Fibroblast of lung (primary cell): ENCODE measurements around the gene NR1I3. TPM values are rescaled to one million over a fixed set of nuclear protein-coding genes. Genes with fewer than 3 reads are reported as not detected.
"Not testable (repeated sequence)": the region's sequence is repeated elsewhere in the genome, so short reads cannot be mapped to it uniquely, and the experiment has no call there.

ENCODE experiments used
- DNase-seq, 2 donors: peaks; one replicate each; pipeline versions ENCODE4 v3.0.0 to v3.0.0-alpha.2; 2010; ENCODE audit warnings: low read depth in 2 of 2
- H2AFZ ChIP-seq: 2 replicates; pipeline ENCODE4 v1.5.1; 2012; ENCODE audit warnings: low read length, control low read depth, inconsistent platforms
- H3K27ac ChIP-seq: 2 replicates; pipeline ENCODE4 v1.5.1; 2011; ENCODE audit warnings: low read length, control low read depth; ENCODE audit not compliant: insufficient read depth
- H3K27me3 ChIP-seq: 2 replicates; pipeline ENCODE4 v1.5.1; 2011; ENCODE audit warnings: mild to moderate bottlenecking, low read length; ENCODE audit not compliant: control insufficient read depth, insufficient read depth
- H3K36me3 ChIP-seq: 2 replicates; pipeline ENCODE4 v1.5.1; 2011; ENCODE audit warnings: low read length; ENCODE audit not compliant: control insufficient read depth, insufficient read depth
- H3K4me1 ChIP-seq: 2 replicates; pipeline ENCODE4 v1.5.1; 2011; ENCODE audit warnings: low read length; ENCODE audit not compliant: control insufficient read depth, insufficient read depth; ENCODE audit errors: extremely low read depth
- H3K4me2 ChIP-seq: 2 replicates; pipeline ENCODE4 v1.5.1; 2011; ENCODE audit warnings: low read length, control low read depth; ENCODE audit not compliant: insufficient read depth; ENCODE audit errors: extremely low read depth
- H3K4me3 ChIP-seq, 4 experiments: fragments of 200-600 bp in 1 of 4; sonication (generic) in 1 of 4; replicated peaks in 1 of 4; 2 replicates each; pipeline ENCODE4 v1.5.1; 2011 to 2016; ENCODE audit warnings: low read length in 4 of 4, low read depth in 3 of 4, mild to moderate bottlenecking in 3 of 4, control low read depth in 2 of 4, inconsistent platforms in 1 of 4, mixed read lengths in 1 of 4; ENCODE audit not compliant: insufficient read depth in 1 of 4; ENCODE audit errors: control extremely low read depth in 1 of 4
- H3K79me2 ChIP-seq: 2 replicates; pipeline ENCODE4 v1.5.1; 2012; ENCODE audit warnings: mild to moderate bottlenecking, low read length, inconsistent platforms; ENCODE audit not compliant: control insufficient read depth, insufficient read depth
- H3K9ac ChIP-seq: 2 replicates; pipeline ENCODE4 v1.5.1; 2011; ENCODE audit warnings: mild to moderate bottlenecking, low read length, control low read depth; ENCODE audit not compliant: insufficient read depth
- H3K9me3 ChIP-seq: 2 replicates; pipeline ENCODE4 v1.5.1; 2012; ENCODE audit warnings: low read depth, low read length; ENCODE audit not compliant: control insufficient read depth, insufficient read depth
- H4K20me1 ChIP-seq: 2 replicates; pipeline ENCODE4 v1.5.1; 2011; ENCODE audit warnings: low read length; ENCODE audit not compliant: control insufficient read depth, insufficient read depth; ENCODE audit errors: extremely low read depth
- CTCF ChIP-seq, 2 donors: IDR thresholded peaks in 1 of 2; conservative IDR thresholded peaks in 1 of 2; 1 replicate in 1 of 2; 2 replicates in 1 of 2; pipeline ENCODE4 v1.5.1; 2011 to 2012; ENCODE audit warnings: low read length in 2 of 2, control low read depth in 1 of 2, inconsistent platforms in 1 of 2, low read depth in 1 of 2, mild to moderate bottlenecking in 1 of 2
- EZH2 ChIP-seq: IDR thresholded peaks from 2 replicates; pipeline ENCODE4 v1.5.1; 2012; ENCODE audit warnings: low read length, control low read depth, mild to moderate bottlenecking; ENCODE audit errors: missing control alignments
- polyA plus RNA-seq, 2 donors: library from polyadenylated mRNA; depleted of rRNA in 1 of 2; stranded (reverse) in 1 of 2; unstranded in 1 of 2; fragments of >200 nt; gene quantifications; 2 replicates each; pipeline ENCODE4 v1.2.1, GENCODE V29; 2011 to 2012; ENCODE audit warnings: missing spikeins in 1 of 2
- total RNA-seq: library from RNA; depleted of rRNA; stranded (reverse); fragments of >200 nt; gene quantifications from 2 replicates; pipeline ENCODE4 v1.2.1, GENCODE V29; 2014

NR1I3 gene
- total and polyA plus RNA-seq, 2 donors (not counting 1 experiment from before 2014, with no cell fraction given), result not detected

GRCh38 chr1:161258439-161259344 lies 20.7 kb upstream of the NR1I3 start, which contains the start of gene PCP4L1:
PCP4L1 (plus strand) TSS chr1:161258745; CDS start chr1:161258975, 230 bp downstream.
- Histone ChIP-seq H3K4me1 (no peaks in the 10 kb centered on the region), H2AFZ (no peak within 1 kb of the TSS), H3K36me3 (no peaks in the 10 kb centered on the region), H3K27ac (no peak within 1 kb of the TSS), H3K9me3 (no peaks in the 10 kb centered on the region), H3K9ac (no peak within 1 kb of the TSS), H3K27me3 (peaks cover 37% of the 10 kb centered on the region), H3K4me3 (peak within 1 kb of the TSS; percentile 15 to 44 (median 30)), H3K79me2 (no peaks in the 10 kb centered on the region), H4K20me1 (no peaks in the 10 kb centered on the region), H3K4me2 (peak within 1 kb of the TSS; percentile 32)
- TF ChIP-seq EZH2 (peak; percentile 78), CTCF (conservative IDR thresholded peaks at IDR 0.05 in 1 of 2, IDR thresholded peaks at IDR 0.05 in 1 of 2; ENCODE audit: low read depth in 1 of 2, low read length in 2 of 2) (no peak)
- peak; percentile 52 to 58 for DNase-seq

GRCh38 chr1:161257109-161257508 lies 19.1 kb upstream of the NR1I3 start:
- not testable (repeated sequence) for H3K4me1 ChIP-seq, H3K4me3 ChIP-seq, H3K27ac ChIP-seq, H4K20me1 ChIP-seq, H3K36me3 ChIP-seq, H3K79me2 ChIP-seq, H2AFZ ChIP-seq, H3K4me2 ChIP-seq, DNase-seq, H3K9ac ChIP-seq, H3K9me3 ChIP-seq
- H3K27me3 ChIP-seq, result peaks cover 37% of the 10 kb centered on the region

GRCh38 chr1:161255955-161256520 lies 18.0 kb upstream of the NR1I3 start:
- H3K27ac ChIP-seq, H3K4me1 ChIP-seq, H3K4me3 ChIP-seq, H3K36me3 ChIP-seq, H3K9me3 ChIP-seq, H2AFZ ChIP-seq, H3K9ac ChIP-seq, H3K79me2 ChIP-seq, H3K4me2 ChIP-seq, DNase-seq, H4K20me1 ChIP-seq: not testable (repeated sequence)
- H3K27me3 ChIP-seq, result peaks cover 29% of the 10 kb centered on the region

- not testable (repeated sequence) for H3K9me3 ChIP-seq, H3K4me1 ChIP-seq, H3K36me3 ChIP-seq, H3K4me2 ChIP-seq, H3K4me3 ChIP-seq, H2AFZ ChIP-seq, H4K20me1 ChIP-seq, DNase-seq, H3K9ac ChIP-seq, H3K79me2 ChIP-seq, H3K27ac ChIP-seq
- peaks cover 22% of the 10 kb centered on the region for H3K27me3 ChIP-seq
Observed at GRCh38 chr1:161255302-161255701, 17.3 kb upstream of the NR1I3 start.
